Esophagus squamous epithelium (tissue), 4 donors: ENCODE results near the gene DLD.
"Not testable (repeated sequence)": the region's sequence is repeated elsewhere in the genome, so short reads cannot be mapped to it uniquely, and the experiment has no call there.

Experiments used
- CTCF ChIP-seq, 6 experiments: fragments of 450-650 bp in 4 of 6; fragments of 200-600 bp in 2 of 6; sonication (generic) in 2 of 6; IDR thresholded peaks; one replicate each; pipeline ENCODE4 v1.5.1; 2016 to 2019; ENCODE audit warnings: antibody characterized with exemption in 6 of 6, mild to moderate bottlenecking in 4 of 6, moderate library complexity in 4 of 6
- POLR2A ChIP-seq, 4 donors: fragments of 450-650 bp; IDR thresholded peaks; one replicate each; pipeline ENCODE4 v1.6.1; 2017; ENCODE audit warnings: antibody characterized with exemption in 4 of 4, mild to moderate bottlenecking in 4 of 4, moderate library complexity in 3 of 4

- TF ChIP-seq CTCF, POLR2A (IDR thresholded peaks at IDR 0.05): not testable (repeated sequence)
Measured at GRCh38 chr7:107887827-107888226, 3.2 kb upstream of the DLD start.
